H1 (cell line): ENCODE data around the gene CRISPLD2. TPM values are rescaled to one million over a fixed set of nuclear protein-coding genes. Genes with fewer than 3 reads are reported as not detected.

Experiments used
- CTCF ChIA-PET: fragments of 300-600 bp; sonication (Branson Sonifier 250); formaldehyde crosslinking; loops from one replicate; lab custom pipeline; 2021; ENCODE audit not compliant: partially characterized antibody; lab: Charles Lee
- POLR2A ChIA-PET: fragments of 300-600 bp; sonication (Branson Sonifier 250); formaldehyde crosslinking; loops from one replicate; lab custom pipeline; 2021; ENCODE audit warnings: inconsistent platforms; ENCODE audit not compliant: partially characterized antibody; lab: Charles Lee
- DNase-seq, 2 experiments: peaks; one replicate each; pipeline versions ENCODE4 v3.0.0 to v3.0.0-alpha.2; 2010 to 2022; ENCODE audit warnings: low spot score in 2 of 2, low read depth in 1 of 2, mixed read lengths in 1 of 2
- FAIRE-seq: peaks from 2 replicates; lab custom pipeline; 2011; peaks lifted over from hg19 to GRCh38; lab: Jason Lieb, UNC
- H2AFZ ChIP-seq: 2 replicates; pipeline ENCODE4 v1.8.1; 2012; ENCODE audit warnings: low read length, inconsistent platforms
- H2AK5ac ChIP-seq: 2 replicates; pipeline ENCODE4 v1.6.1; 2013; ENCODE audit warnings: low read depth, low read length
- H2BK120ac ChIP-seq: replicated peaks from 2 replicates; pipeline ENCODE3; 2013; ENCODE audit warnings: low read depth, low read length, inconsistent platforms
- H2BK12ac ChIP-seq: 2 replicates; pipeline ENCODE4 v1.6.1; 2013; ENCODE audit warnings: low read depth, low read length
- H2BK15ac ChIP-seq: 2 replicates; pipeline ENCODE4 v1.6.1; 2013; ENCODE audit warnings: low read length
- H2BK20ac ChIP-seq: 2 replicates; pipeline ENCODE4 v1.6.1; 2013; ENCODE audit warnings: low read length
- H2BK5ac ChIP-seq: 2 replicates; pipeline ENCODE4 v1.6.1; 2013; ENCODE audit warnings: low read depth, low read length
- H3K14ac ChIP-seq: 2 replicates; pipeline ENCODE4 v1.6.1; 2013; ENCODE audit warnings: inconsistent platforms; ENCODE audit not compliant: insufficient read length
- H3K18ac ChIP-seq: 2 replicates; pipeline ENCODE4 v1.6.1; 2013; ENCODE audit warnings: low read length; ENCODE audit errors: extremely low read depth
- H3K23ac ChIP-seq: 2 replicates; pipeline ENCODE4 v1.6.1; 2013; ENCODE audit warnings: inconsistent platforms; ENCODE audit not compliant: insufficient read length
- H3K23me2 ChIP-seq: 2 replicates; pipeline ENCODE4 v1.6.1; 2013; ENCODE audit warnings: low read depth, low read length
- H3K27ac ChIP-seq: 2 replicates; pipeline ENCODE4 v1.6.1; 2011; ENCODE audit warnings: low read depth, low read length, inconsistent platforms
- H3K27me3 ChIP-seq, 4 experiments: replicated peaks in 1 of 4; 1 replicate in 1 of 4; 2 replicates in 3 of 4; pipeline versions ENCODE4 v1.6.1 to v1.8.1; 2011 to 2013; ENCODE audit warnings: low read length in 3 of 4, mild to moderate bottlenecking in 3 of 4, inconsistent platforms in 2 of 4, mixed read lengths in 2 of 4, moderate library complexity in 1 of 4; ENCODE audit not compliant: control insufficient read depth in 3 of 4, insufficient read depth in 3 of 4; ENCODE audit errors: extremely low read depth in 1 of 4
- H3K36me3 ChIP-seq, 4 experiments: 2 replicates each; pipeline versions ENCODE4 v1.6.1 to v1.8.1; 2011 to 2013; ENCODE audit warnings: mild to moderate bottlenecking in 4 of 4, low read length in 3 of 4, moderate library complexity in 2 of 4, control low read depth in 1 of 4, inconsistent platforms in 1 of 4; ENCODE audit not compliant: insufficient read depth in 4 of 4, control insufficient read depth in 2 of 4
- H3K4ac ChIP-seq: replicated peaks from 2 replicates; pipeline ENCODE3; 2013; ENCODE audit warnings: low read length, low read depth, mixed read lengths, inconsistent platforms; ENCODE audit not compliant: insufficient read length
- H3K4me1 ChIP-seq, 4 experiments: replicated peaks in 1 of 4; 1 replicate in 1 of 4; 2 replicates in 3 of 4; pipeline versions ENCODE4 v1.6.1 to v1.8.1; 2011 to 2013; ENCODE audit warnings: low read length in 3 of 4, inconsistent platforms in 2 of 4, mixed read lengths in 1 of 4; ENCODE audit not compliant: insufficient read depth in 4 of 4, control insufficient read depth in 3 of 4
- H3K4me2 ChIP-seq, 2 experiments: 2 replicates each; pipeline versions ENCODE4 v1.6.1 to v1.8.1; 2011 to 2013; ENCODE audit warnings: low read depth in 2 of 2, low read length in 2 of 2, control low read depth in 1 of 2, inconsistent platforms in 1 of 2, mild to moderate bottlenecking in 1 of 2; ENCODE audit not compliant: insufficient read depth in 1 of 2
- H3K4me3 ChIP-seq, 4 experiments: fragments of 200-600, 300-600 bp in 1 of 4; sonication (generic), shearing (Covaris generic), sonication (Bioruptor Twin) in 1 of 4; 2 replicates each; pipeline versions ENCODE4 v1.5.1 to v1.8.1; 2011 to 2016; ENCODE audit warnings: low read length in 4 of 4, low read depth in 3 of 4, control low read depth in 2 of 4, inconsistent platforms in 2 of 4, mild to moderate bottlenecking in 2 of 4, mixed read lengths in 1 of 4, moderate library complexity in 1 of 4; ENCODE audit not compliant: insufficient read depth in 2 of 4; ENCODE audit errors: extremely low read depth in 1 of 4
- H3K56ac ChIP-seq: replicated peaks from 2 replicates; pipeline ENCODE3; 2013; ENCODE audit warnings: low read depth, mild to moderate bottlenecking, mixed read lengths, low read length, inconsistent platforms; ENCODE audit not compliant: insufficient read length
- H3K79me1 ChIP-seq: 2 replicates; pipeline ENCODE4 v1.6.1; 2013; ENCODE audit warnings: low read depth, low read length, control low read depth
- H3K79me2 ChIP-seq, 2 experiments: 2 replicates each; pipeline versions ENCODE4 v1.6.1 to v1.8.1; 2012 to 2013; ENCODE audit warnings: low read length in 2 of 2, mild to moderate bottlenecking in 2 of 2, inconsistent platforms in 1 of 2; ENCODE audit not compliant: insufficient read depth in 2 of 2, control insufficient read depth in 1 of 2
- H3K9ac ChIP-seq, 4 experiments: replicated peaks in 1 of 4; 1 replicate in 1 of 4; 2 replicates in 3 of 4; pipeline versions ENCODE4 v1.6.1 to v1.8.1; 2011 to 2013; ENCODE audit warnings: low read depth in 3 of 4, low read length in 3 of 4, control low read depth in 2 of 4, mild to moderate bottlenecking in 2 of 4, moderate library complexity in 2 of 4, inconsistent platforms in 1 of 4; ENCODE audit errors: extremely low read depth in 1 of 4
- H3K9me3 ChIP-seq, 2 experiments: 2 replicates each; pipeline versions ENCODE4 v1.6.1 to v1.8.1; 2012 to 2013; ENCODE audit warnings: mild to moderate bottlenecking in 2 of 2, moderate library complexity in 2 of 2, control low read depth in 1 of 2, inconsistent platforms in 1 of 2, low read depth in 1 of 2, low read length in 1 of 2, mixed read lengths in 1 of 2; ENCODE audit not compliant: insufficient read depth in 2 of 2
- H4K20me1 ChIP-seq, 2 experiments: replicated peaks in 1 of 2; 2 replicates each; pipeline versions ENCODE3 to v1.8.1; 2011 to 2013; ENCODE audit warnings: inconsistent platforms in 2 of 2, low read length in 2 of 2, mild to moderate bottlenecking in 1 of 2; ENCODE audit not compliant: insufficient read depth in 2 of 2, control insufficient read depth in 1 of 2
- H4K5ac ChIP-seq: 2 replicates; pipeline ENCODE4 v1.6.1; 2013; ENCODE audit warnings: low read length, low read depth, mixed read lengths, inconsistent platforms; ENCODE audit not compliant: insufficient read length
- H4K8ac ChIP-seq: 2 replicates; pipeline ENCODE4 v1.8.0; 2013; ENCODE audit warnings: mild to moderate bottlenecking, moderate library complexity, low read length, inconsistent platforms; ENCODE audit not compliant: insufficient read depth; ENCODE audit errors: extremely low read depth
- H4K91ac ChIP-seq: replicated peaks from 2 replicates; pipeline ENCODE3; 2013; ENCODE audit warnings: low read length, mixed read lengths, inconsistent platforms; ENCODE audit not compliant: insufficient read length
- ASH2L ChIP-seq: fragments of 200-600, 300-600 bp; sonication (generic); IDR thresholded peaks from one replicate; pipeline ENCODE4 v1.7.1; 2017; ENCODE audit warnings: low read length
- ATF3 ChIP-seq: IDR thresholded peaks from 2 replicates; pipeline ENCODE4 v1.6.1; 2011; ENCODE audit warnings: low read depth, mild to moderate bottlenecking, low read length; ENCODE audit not compliant: insufficient read depth
- BCL11A ChIP-seq, 2 experiments: IDR thresholded peaks; one replicate each; pipeline ENCODE4 v1.6.1; 2011; ENCODE audit warnings: low read depth in 2 of 2, low read length in 2 of 2, mild to moderate bottlenecking in 2 of 2
- CBX5 ChIP-seq: fragments of 300-800, 300-1000 bp; sonication (generic); IDR thresholded peaks from 2 replicates; pipeline ENCODE4 v1.7.1; 2016; ENCODE audit warnings: antibody characterized with exemption, low read length, low read depth
- CBX8 ChIP-seq: fragments of 300-800, 300-1000 bp; sonication (generic); IDR thresholded peaks from 2 replicates; pipeline ENCODE4 v1.7.1; 2016; ENCODE audit warnings: low read depth, low read length, borderline replicate concordance
- CHD2 ChIP-seq: IDR thresholded peaks from 2 replicates; pipeline ENCODE4 v1.6.1; 2012; ENCODE audit warnings: low read length, improper control_type of control experiment
- EGR1 ChIP-seq: IDR thresholded peaks from 2 replicates; pipeline ENCODE4 v1.6.1; 2011; ENCODE audit warnings: low read depth, low read length, borderline replicate concordance
- MAX ChIP-seq: IDR thresholded peaks from 2 replicates; pipeline ENCODE4 v1.6.1; 2012; ENCODE audit warnings: inconsistent platforms
- RAD21 ChIP-seq, 2 experiments: IDR thresholded peaks in 1 of 2; conservative IDR thresholded peaks in 1 of 2; 2 replicates each; pipeline ENCODE4 v1.6.1; 2011; ENCODE audit warnings: low read depth in 2 of 2, low read length in 2 of 2, improper control_type of control experiment in 1 of 2, inconsistent platforms in 1 of 2, mild to moderate bottlenecking in 1 of 2, moderate library complexity in 1 of 2
- RBBP5 ChIP-seq: IDR thresholded peaks from 2 replicates; pipeline ENCODE4 v1.7.1; 2012; ENCODE audit warnings: low read depth, mild to moderate bottlenecking, inconsistent platforms, low read length, moderate library complexity, borderline replicate concordance
- SIX5 ChIP-seq: IDR thresholded peaks from 2 replicates; pipeline ENCODE4 v1.6.1; 2011; ENCODE audit warnings: mild to moderate bottlenecking, low read depth, low read length
- SUZ12 ChIP-seq: fragments of 200-600 bp; sonication (generic); IDR thresholded peaks from 2 replicates; pipeline ENCODE4 v1.6.1; 2012; ENCODE audit warnings: mild to moderate bottlenecking, inconsistent platforms, low read length, moderate library complexity, mixed read lengths
- WGBS, 2 experiments: shearing (Covaris generic) in 1 of 2; methylation state at CpG; one replicate each; pipeline versions ENCODE4 v1.1.6 to v1.1.7; 2013 to 2015; ENCODE audit warnings: low lambda C conversion rate in 2 of 2, mixed read lengths in 2 of 2, inconsistent platforms in 1 of 2, low coverage in 1 of 2, missing lambda C conversion rate in 1 of 2; ENCODE audit not compliant: insufficient replicate concordance in 2 of 2, insufficient coverage in 1 of 2, insufficient read length in 1 of 2; ENCODE audit errors: extremely low coverage in 1 of 2, missing lambda C conversion rate in 1 of 2; 5-methylcytosine and 5-hydroxymethylcytosine counted together
- polyA plus RNA-seq, 7 experiments: library from polyadenylated mRNA; depleted of rRNA in 3 of 7; stranded (reverse) in 5 of 7; unstranded in 2 of 7; fragments of >200 nt in 5 of 7; fragments of 200-250 nt in 2 of 7; gene quantifications; 1 replicate in 5 of 7; 2 replicates in 1 of 7; 4 replicates in 1 of 7; pipeline versions ENCODE4 v1.2.1 to v1.2.3, GENCODE V29; 2011 to 2013; ENCODE audit warnings: missing spikeins in 2 of 7, mixed read lengths in 2 of 7
- total RNA-seq: library from RNA; stranded (reverse); fragmentation: NEBNext Ultra II Directional; extraction: Animal tissue kit (Norgen Biotek cat#: 25700); gene quantifications from 2 replicates; pipeline ENCODE4 v1.2.1, GENCODE V29; 2021

The CRISPLD2 gene
- total and polyA plus RNA-seq, 2 of the 8 experiments (the other 6 are each of a cell fraction or from before 2014, with no cell fraction given) = 2.7 to 5.1 TPM

GRCh38 chr16:84905965-84906460 lies 86.2 kb downstream of the CRISPLD2 start:
- H3K9me3 ChIP-seq = no peaks in the 10 kb centered on the region
- no peak overlapping the region for H2BK20ac ChIP-seq
- no peaks in the 10 kb centered on the region for H3K23me2 ChIP-seq
- no peak overlapping the region for H3K4ac ChIP-seq
- DNase-seq (no peak), FAIRE-seq (no peak)
- H4K91ac ChIP-seq = no peak overlapping the region
- H3K56ac ChIP-seq = no peak overlapping the region
- H4K20me1 ChIP-seq = peaks cover 0 to 2% of the 10 kb centered on the region in 2 experiments
- no peak overlapping the region for H2AFZ ChIP-seq
- H3K9ac ChIP-seq = no peak overlapping the region
- ChIA-PET POLR2A (interaction anchor here (0.8 kb wide), 1 partner anchor 15 kb away, joined by 3 read pairs; no protein-coding TSS in a partner anchor), CTCF (interaction anchor here (0.6 to 2.3 kb wide), 7 partner anchors 11 to 151 kb away, joined by 3 to 8 read pairs (median 4); no protein-coding TSS in a partner anchor)
- no peaks in the 10 kb centered on the region for H3K79me1 ChIP-seq
- no peak overlapping the region for H2AK5ac ChIP-seq
- no peak overlapping the region for H2BK120ac ChIP-seq
- no peak overlapping the region for H3K14ac ChIP-seq
- no peak overlapping the region for H2BK12ac ChIP-seq
- no peak overlapping the region for H4K5ac ChIP-seq
- H3K23ac ChIP-seq = no peak overlapping the region
- no peaks in the 10 kb centered on the region; a peak in 1 of 7 replicates for H3K4me1 ChIP-seq
- H4K8ac ChIP-seq = no peak overlapping the region
- no peaks in the 10 kb centered on the region for H3K79me2 ChIP-seq
- H3K4me2 ChIP-seq = no peak overlapping the region
- H3K4me3 ChIP-seq = no peak overlapping the region
- 81% methylated on average over 7 of the region's 9 CpGs; no CpG with 5 or more reads in 1 of the 2 experiments for WGBS, 2 experiments
- H3K18ac ChIP-seq = no peak overlapping the region
- no peaks in the 10 kb centered on the region for H3K27me3 ChIP-seq
- no peaks in the 10 kb centered on the region for H3K36me3 ChIP-seq
- H3K27ac ChIP-seq = no peak overlapping the region; the same call in 1 of the 2 replicates
- no peak overlapping the region for H2BK15ac ChIP-seq
- H2BK5ac ChIP-seq = no peak overlapping the region
- TF ChIP-seq ATF3 (no peak), BCL11A (IDR thresholded peaks at IDR 0.05; ENCODE audit: low read depth in 2 of 2, low read length in 2 of 2) (no peak), ASH2L (no peak), RAD21 (IDR thresholded peaks at IDR 0.05 in 1 of 2, conservative IDR thresholded peaks at IDR 0.05 in 1 of 2; ENCODE audit: low read depth in 2 of 2, low read length in 2 of 2) (peak; percentile 52 to 62; a peak in 3 of 4 replicates), SIX5 (no peak), MAX (no peak), CBX8 (no peak), CHD2 (no peak), RBBP5 (no peak), SUZ12 (no peak), EGR1 (no peak), CBX5 (no peak)
